GM21423 (cell line): ENCODE measurements around the gene DYNC1H1.
"Not testable (repeated sequence)": the region's sequence is repeated elsewhere in the genome, so short reads cannot be mapped to it uniquely, and the experiment has no call there.

Experiments
- ATAC-seq: cut with Tn5 transposase; IDR thresholded peaks from one replicate; pipeline ENCODE4 v1.9.1; 2021; ENCODE audit warnings: mild to moderate bottlenecking, moderate library complexity; ENCODE audit not compliant: unreplicated experiment

The DYNC1H1 gene

DNA sequence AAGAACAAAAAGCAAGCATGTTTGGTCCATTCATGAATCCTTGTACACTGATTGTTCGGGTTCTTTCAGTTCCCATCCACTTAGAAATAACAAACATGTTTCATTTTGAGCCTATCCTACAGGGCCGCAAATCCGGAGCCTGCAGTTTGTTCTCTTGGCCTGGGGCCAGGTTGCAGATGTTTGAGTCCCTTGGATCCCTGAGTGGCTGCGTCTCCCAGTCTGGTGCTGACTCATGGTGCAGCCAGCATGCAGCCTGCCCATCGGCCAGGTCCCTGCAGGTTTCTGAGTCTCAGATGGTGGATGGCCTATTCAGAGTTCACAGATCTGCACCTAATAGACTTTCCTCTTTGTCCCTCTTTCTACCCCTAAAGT lies 1.9 kb upstream of the DYNC1H1 start:
- ATAC-seq: no peak

DNA sequence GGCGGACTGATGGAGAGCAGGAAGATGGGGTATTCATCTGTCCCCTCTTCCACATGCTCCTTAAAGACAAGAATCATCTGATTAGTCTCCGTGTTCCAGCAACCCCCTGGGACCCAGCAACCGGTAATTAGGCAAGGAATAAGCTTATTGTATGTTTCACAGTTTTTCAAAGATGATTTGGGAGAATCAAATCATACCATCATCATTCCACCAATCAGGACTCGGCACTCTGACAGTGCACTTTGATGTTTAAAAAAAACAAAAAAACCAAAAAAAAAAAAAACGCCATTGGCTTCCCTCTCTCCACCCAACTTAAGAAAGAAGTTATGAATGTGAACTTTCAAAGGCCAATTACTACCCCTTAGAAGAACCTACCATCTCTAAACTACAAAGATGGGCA lies 1.3 kb upstream of the DYNC1H1 start:
- ATAC-seq: no peak

DNA sequence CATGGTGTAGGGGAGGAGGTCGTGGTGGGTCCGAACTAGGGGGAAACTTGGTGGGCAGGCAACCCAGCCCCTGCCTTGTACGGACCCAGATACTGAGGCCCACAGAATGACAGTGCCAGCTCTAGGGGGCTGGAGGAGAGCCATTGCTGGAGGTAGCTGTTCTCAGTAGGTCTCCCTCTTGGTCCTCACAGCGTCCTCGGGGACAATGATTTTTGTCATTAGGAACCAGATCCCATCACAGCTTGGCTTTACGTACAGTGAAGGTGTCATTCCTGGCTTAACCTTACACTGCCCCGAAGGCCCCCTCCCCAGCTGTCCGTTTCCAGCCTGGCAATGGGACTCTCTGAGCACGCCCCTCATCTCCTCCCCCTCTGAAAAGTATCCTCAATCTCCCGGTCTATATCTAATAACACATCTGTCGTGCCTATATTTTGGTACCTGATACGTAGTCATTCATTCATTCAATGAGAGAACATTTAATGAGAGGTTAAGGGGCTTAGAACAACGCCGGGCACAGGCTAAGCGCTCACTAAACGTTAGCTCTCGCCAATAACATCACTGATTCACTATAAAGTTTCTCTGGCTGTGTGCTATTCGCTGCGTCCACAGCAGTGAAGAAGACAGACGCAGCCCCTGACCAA lies 597 bp upstream of the DYNC1H1 start:
- ATAC-seq: no peak

DNA sequence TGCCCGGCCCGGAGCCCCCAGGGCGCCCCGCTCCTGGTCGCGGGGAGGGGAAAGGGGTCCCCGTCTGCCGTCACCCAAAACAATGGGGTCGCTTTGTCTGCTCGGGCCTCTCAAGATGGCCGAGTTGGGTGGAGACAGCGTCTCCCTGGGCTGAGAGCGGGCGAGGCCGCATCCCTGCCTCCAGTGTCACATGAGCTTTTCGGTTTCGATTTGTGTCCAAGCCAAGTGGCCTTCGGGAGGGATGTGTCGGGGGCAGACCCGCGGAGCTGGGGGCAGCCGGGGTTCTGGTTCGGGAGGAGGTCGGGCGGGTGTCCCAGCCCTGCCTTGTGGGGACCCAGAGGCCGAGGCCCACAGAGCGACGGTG lies 790 bp downstream of the DYNC1H1 start:
- peak; percentile 35 for ATAC-seq

DNA sequence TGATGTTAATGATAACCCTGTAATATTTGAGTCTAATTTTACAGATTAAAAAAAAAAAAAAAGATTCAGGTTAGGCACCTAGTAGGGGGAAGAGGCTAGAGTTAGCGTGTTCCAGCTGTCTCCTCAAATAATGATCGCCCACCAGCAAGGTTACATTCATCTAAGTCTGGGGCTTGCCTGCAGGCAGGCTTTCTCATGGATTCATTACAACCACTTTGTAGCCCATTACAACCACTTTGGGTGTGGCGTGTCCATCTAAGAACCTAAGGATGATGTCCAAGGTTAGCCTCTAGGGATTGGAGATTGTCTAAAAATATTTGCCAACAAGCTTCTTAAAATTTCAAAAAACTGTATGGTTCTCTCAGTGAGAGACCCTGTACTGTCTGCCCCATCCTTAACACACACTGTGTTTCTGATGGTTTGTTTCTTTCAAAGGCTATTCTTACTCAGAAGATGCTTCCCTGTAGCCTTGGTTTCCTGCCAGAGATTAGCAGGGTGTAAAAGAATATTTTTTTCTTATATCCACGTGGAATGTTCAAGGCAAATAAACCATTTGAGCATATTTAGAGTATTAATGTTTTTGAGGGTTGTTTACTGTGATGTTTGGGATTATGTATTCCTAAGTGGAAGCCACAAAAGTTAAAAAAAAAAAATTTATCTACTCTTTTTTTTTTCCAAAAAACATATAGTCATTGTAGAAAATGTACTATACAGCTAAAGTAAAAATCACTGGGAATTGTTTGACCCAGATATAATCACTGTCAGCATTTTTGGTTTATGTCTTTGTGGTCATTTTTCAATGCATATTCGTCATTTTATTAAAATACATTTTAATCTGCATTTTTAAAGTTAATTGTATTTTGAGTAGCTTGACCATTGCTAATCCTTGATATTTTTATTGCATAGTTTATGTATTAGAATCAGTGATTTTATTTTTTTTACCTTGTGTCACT lies 1.7 kb downstream of the DYNC1H1 start:
- no peak for ATAC-seq

DNA sequence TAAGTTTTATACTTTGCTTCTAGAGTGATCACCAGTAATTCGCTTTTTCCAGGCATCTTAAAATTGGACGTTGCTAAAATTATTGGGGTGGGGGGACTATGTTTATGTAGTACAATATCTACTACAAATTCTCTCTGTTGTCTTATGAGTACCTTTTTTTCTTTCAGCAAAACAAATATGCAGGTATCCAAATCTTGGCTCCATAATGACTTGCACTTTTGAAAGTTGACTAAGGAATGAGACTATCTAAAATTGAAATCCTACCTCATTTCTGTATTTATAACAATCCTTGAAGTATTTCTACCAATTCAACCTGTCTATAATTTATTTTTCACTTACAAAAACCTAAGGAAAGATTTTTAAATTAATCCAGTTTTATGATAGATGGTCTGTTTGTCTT lies 2.4 kb downstream of the DYNC1H1 start:
- ATAC-seq: no peak

DNA sequence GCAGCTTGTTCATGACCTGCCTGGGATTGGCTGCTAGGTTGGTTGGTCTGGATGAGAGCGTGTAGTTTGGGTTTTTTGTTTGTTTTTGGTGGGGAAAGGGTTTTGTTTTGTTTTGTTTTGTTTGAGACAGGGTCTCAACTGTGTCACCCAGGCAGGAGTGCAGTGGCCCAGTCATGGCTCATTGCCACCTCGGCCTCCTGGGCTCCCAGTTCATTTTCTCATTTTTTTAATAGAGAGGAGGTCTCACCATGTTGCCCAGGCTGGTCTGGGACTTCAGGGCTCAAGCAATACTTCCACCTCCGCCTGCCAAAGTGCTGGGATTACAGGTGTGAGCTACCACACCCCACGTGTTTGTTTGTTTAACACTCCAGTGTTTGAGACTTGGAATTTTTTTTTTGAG lies 3.8 kb downstream of the DYNC1H1 start:
- no peak for ATAC-seq

DNA sequence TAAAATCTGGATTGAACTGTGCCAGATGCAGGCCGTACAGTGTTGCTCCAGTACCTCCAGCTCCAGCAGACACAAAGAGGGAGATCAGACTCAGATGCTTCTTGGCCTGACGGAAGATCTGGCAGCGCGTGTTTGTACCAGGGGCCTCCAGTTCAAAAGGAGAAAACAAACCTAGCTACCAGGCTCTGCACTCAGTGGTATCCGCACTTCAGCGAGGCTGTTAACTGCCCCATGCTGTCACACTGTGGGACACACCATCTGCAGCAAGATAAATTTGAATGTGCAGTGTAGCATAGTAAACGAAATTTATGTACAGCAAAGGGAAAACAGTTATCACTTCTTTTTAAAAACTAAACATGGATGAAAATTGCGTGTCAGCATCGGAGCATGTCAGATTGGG lies 5.1 kb downstream of the DYNC1H1 start:
- no peak for ATAC-seq

DNA sequence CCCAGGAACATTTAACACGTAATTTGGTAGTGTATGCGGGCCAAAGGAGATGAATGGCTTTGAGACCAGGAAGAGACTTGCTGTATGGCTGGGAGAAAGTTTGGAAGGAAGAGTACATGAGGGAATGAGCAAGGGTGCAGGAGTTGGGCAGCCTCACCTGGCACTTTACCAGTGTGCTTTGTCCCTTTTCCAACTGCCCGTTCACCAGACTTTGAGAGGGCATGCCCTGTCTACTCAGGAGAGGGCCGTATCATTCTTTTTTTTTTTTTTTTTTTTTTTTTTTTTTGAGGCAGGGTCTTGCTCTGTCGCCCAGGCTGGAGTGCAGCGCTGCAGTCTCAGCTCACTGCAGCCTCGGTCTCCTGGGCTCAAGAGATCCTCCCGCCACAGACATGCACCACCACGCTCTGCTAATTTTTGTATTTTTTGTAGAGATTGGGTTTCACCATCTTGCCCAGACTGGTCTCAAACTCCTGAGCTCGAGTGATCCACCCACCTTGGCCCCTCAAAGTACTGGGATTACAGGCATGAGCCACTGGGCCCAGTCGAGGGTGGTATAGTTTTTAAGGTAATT lies 6.5 kb downstream of the DYNC1H1 start:
- ATAC-seq: no peak

DNA sequence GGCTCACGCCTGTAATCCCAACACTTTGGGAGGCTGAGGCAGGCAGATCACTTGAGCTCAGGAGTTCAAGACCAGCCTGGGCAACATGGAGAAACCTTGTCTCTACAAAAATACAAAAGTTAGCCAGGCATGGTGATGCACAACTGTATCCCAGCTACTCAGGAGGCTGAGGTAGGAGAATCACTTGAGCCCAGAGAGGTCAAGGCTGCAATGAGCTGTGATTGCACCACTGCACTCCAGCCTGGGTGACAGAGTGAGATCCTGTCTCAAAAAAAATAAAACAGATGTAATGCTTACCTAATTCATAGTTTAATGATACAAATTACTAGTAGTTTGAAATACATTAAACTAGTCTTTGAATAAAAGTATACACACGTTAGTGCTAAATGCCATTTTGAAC lies 7.1 kb downstream of the DYNC1H1 start:
- ATAC-seq: not testable (repeated sequence)

DNA sequence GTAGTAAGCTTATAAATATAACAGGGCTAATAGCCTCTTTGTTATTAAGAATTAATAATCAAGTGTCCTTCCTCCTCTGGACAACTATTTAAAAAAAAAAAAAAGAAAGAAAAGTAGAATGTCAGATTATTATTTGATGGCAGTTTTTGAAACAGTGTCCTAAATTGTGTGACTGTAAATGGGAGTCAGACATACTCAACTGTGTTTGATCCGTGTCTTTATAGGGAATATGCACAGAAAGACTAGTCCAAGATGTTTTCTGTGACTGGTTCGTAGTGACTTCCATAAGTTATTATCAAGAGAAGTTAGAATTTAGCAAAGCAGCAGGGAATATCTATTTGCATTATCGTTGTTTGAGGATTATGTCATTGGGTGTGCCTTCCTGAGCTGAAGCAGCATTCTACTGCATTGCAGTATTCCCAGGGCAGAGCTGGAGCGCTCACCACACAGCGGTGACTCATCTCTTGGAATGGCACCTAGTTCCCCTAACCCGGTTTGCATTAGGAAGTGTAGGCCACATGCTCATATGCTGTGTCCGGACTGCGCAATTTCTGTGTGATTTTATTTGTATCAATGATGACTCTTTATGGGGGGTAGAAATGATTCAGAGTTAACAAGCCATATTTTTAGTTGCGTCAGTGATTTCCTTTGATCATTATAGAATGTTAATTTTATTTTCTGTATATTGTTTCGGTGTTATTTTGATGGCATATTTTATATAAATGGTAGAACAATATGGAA lies 7.9 kb downstream of the DYNC1H1 start:
- ATAC-seq: no peak

DNA sequence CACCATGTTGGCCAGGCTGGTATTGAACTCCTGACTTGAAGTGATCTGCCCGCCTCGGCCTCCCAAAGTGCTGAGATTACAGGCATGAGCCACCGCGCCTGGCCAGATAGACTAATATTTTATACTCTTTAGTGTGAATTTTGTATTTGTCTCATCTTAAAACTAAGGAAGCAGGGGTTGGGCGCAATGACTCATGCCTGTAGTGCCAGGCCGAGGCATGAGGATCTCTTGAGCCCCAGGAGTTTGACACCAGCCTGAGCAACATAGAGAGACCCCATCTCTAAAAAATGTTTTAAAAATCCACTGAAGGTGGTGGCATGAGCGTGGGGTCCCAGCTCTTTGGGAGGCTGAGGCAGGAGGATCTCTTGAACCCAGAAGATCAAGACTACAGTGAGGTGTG lies 9.0 kb downstream of the DYNC1H1 start:
- ATAC-seq: no peak

DNA sequence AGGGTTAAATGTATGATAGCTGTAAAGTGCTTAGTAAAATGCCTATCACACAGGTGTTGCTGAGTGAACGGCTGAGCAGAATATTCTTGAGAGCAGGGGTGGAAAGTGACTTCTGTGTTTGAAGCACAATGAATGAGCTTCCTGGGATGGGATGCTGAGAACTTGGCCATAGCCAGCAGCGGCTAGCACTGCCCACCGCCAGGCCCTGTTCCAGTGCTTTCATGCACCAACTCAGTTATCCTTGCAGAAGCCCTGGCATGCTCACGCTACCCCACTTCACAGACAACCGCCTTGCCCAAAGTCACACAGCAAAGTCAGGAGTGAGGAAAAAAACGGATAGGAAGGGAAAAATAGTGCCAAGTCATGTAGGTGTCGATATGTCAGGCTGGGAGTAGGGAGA lies 10.9 kb downstream of the DYNC1H1 start:
- ATAC-seq: no peak

DNA sequence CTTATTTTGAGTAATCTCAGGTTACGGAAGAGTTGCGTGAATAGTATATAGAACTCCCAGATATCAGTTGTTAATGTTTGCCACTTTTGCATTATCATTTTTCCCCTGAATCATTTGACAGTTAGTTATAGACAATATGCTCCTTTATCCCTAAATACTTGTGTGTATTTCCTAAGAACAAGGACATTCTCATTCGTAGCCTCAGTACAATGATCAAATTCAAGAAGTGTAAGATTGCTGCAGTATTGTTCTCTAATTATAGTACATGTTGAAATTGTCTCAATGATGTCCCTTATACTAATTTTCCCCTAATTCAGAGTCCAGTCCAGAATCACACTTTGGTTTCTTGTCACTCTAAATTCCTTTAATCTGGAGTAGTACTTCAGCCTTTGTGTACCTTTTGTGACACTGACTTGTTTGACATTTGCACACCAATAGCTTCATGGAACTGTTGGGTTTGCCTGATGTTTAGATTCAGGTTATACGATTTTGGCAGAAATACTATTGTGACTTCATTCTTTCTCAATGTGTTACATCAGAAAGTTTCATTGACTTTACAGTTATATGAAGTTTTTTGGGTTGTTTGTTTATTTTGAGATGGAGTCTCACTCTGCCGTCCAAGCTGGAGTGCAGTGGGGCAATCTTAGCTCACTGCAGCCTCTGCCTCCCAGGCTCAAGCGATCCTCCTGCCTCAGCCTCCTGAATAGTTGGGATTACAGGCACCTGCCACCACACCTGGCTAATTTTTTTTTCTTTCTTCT lies 13.1 kb downstream of the DYNC1H1 start:
- ATAC-seq: no peak

DNA sequence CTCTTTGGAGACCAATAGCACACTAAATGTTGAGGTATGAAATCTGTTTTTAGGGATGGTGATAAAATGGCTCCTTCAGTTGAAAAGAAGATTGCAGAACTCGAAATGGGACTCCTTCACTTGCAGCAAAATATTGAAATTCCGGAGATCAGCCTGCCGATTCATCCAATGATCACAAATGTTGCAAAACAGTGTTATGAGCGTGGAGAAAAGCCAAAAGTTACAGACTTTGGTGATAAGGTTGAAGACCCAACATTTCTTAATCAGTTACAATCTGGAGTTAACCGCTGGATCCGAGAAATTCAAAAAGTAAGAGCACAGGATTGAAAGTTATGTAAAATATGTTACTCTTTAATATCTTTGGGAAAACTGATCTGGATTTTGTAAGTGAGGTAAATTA lies 15.3 kb downstream of the DYNC1H1 start:
- ATAC-seq: no peak

DNA sequence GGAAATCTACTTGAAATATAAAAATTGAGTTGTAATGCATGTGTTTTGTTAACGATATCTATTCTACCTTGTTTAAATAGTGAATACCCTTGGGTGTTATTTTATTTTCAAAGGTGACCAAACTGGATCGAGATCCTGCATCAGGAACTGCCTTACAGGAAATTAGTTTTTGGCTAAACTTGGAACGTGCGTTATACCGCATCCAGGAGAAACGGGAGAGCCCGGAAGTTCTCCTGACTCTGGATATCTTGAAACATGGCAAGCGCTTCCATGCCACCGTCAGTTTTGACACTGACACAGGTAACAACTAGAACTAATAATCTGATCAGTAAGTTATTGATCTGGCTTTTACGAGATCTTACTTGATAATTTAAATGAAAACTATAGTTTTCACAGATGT lies 15.9 kb downstream of the DYNC1H1 start:
- no peak for ATAC-seq

DNA sequence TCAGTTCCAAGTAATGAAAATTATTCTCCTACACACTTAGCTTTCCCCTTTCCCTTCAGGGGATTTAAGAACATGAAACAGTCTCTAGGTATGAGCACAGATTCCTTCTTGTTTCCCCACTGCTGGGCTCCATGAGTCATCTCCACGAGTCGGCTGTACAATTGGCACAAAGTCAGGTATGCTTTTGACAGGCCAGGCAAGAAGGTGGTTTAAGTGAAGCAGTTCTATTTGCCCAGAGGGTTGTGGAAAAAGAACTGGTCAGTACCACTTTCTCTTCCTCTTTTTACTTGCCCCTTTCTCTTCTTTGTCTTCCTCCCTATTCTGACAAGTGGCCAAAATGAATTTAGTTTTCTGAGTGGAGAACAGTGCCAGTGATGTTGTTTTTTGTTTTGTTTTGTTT lies 16.3 kb downstream of the DYNC1H1 start:
- peak; percentile 92 for ATAC-seq

DNA sequence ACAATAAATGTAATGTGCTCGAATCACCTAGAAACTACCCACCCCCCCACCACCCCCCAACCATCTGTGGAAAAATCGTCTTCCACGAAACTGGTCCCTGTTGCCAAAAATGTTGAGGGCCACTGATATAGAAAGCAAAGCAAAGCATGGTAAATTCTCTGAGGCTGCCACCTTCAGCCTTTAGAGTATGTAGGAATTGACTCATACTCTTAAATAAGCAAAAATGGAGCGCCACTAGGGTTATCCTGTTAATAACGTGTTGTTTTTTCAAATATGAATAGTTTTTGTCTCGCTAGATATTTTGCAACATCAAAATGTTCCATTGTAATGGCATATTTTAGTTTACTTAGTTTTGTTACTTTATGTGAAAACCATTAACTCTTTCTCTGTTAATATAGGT lies 18.2 kb downstream of the DYNC1H1 start:
- no peak for ATAC-seq

DNA sequence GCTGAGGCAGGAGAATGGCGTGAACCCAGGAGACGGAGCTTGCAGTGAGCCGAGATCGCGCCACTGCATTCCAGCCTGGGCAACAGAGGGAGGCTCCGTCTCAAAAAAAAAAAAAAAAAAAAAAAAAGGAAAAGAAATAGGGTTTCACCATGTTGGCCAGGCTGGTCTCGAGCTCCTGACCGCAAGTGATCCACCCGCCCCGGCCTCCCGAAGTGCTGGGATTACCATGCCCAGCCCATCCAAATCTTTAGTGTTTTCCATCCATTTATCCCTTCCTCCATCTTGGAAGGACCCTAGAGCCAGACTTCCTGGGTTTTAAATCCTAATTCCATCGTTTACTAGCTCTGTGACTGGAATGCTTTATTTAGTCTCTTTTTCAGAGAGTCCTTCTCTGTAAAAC lies 20.5 kb downstream of the DYNC1H1 start:
- not testable (repeated sequence) for ATAC-seq

DNA sequence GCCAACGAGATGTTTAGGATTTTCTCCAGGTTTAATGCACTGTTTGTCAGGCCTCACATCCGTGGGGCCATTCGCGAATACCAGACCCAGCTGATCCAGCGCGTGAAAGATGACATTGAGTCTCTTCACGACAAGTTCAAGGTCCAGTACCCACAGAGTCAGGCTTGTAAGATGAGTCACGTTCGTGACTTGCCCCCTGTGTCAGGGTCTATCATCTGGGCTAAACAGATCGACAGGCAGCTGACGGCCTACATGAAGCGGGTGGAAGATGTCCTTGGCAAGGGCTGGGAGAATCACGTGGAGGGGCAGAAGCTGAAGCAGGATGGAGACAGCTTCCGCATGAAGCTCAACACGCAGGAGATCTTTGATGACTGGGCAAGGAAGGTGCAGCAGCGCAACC lies 21.6 kb downstream of the DYNC1H1 start:
- no peak for ATAC-seq

DNA sequence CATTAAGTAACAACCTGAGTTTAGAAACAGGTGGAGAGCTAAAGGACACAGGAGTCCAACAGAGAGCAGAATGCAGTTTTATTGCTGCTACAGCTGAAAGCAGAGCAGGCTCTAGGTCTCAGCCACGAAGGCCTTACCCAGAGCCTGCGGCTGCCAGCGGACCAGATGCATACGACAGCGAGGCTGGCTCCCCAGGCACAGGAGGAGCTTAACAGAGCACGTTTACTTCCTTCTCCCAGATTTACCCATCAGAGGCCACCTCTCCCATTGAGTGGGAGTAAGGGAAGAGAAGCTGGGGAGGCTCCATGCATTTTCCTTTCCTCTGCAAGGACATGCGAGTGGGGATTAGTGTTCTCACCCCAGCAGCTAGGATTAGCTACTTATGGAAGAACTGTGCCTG lies 22.6 kb downstream of the DYNC1H1 start:
- ATAC-seq: no peak
